Neural progenitor cell (in vitro differentiated cells): Measurements from ENCODE around the gene F10. TPM values are rescaled to one million over a fixed set of nuclear protein-coding genes. Genes with fewer than 3 reads are reported as not detected.

ENCODE experiments used
- DNase-seq: peaks from one replicate; pipeline ENCODE4 v3.0.0-alpha.2; 2016; ENCODE audit warnings: low spot score
- H2AFZ ChIP-seq: fragments of 200-600 bp; sonication (generic); replicated peaks from 2 replicates; pipeline ENCODE4 v1.6.1; 2016; ENCODE audit warnings: antibody characterized with exemption
- H3F3A ChIP-seq: fragments of 200-600 bp; sonication (generic); 2 replicates; pipeline ENCODE4 v1.6.1; 2016; ENCODE audit warnings: antibody characterized with exemption, low read depth
- H3K27ac ChIP-seq: fragments of 200-600 bp; sonication (generic); 2 replicates; pipeline ENCODE4 v1.5.1; 2016; ENCODE audit warnings: mild to moderate bottlenecking
- H3K27me3 ChIP-seq: fragments of 200-600 bp; sonication (generic); 2 replicates; pipeline ENCODE4 v1.6.1; 2016; ENCODE audit warnings: mild to moderate bottlenecking, moderate library complexity
- H3K36me3 ChIP-seq: fragments of 200-600 bp; sonication (generic); 2 replicates; pipeline ENCODE4 v1.5.1; 2016
- H3K4me1 ChIP-seq: fragments of 200-600 bp; sonication (generic); 2 replicates; pipeline ENCODE4 v1.6.1; 2016; ENCODE audit warnings: mixed run types
- H3K4me2 ChIP-seq: fragments of 200-600 bp; sonication (generic); 2 replicates; pipeline ENCODE4 v1.6.1; 2016
- H3K4me3 ChIP-seq: fragments of 200-600 bp; sonication (generic); 2 replicates; pipeline ENCODE4 v1.5.1; 2016
- H3K79me2 ChIP-seq: fragments of 200-600 bp; sonication (generic); 2 replicates; pipeline ENCODE4 v1.6.1; 2016; ENCODE audit warnings: low read depth
- H3K9ac ChIP-seq: fragments of 200-600 bp; sonication (generic); 2 replicates; pipeline ENCODE4 v1.6.1; 2016
- H3K9me3 ChIP-seq: fragments of 200-600 bp; sonication (generic); 2 replicates; pipeline ENCODE4 v1.5.1; 2016; ENCODE audit warnings: low read depth
- H4K20me1 ChIP-seq: fragments of 200-600 bp; sonication (generic); 2 replicates; pipeline ENCODE4 v1.6.1; 2016; ENCODE audit warnings: low read depth
- H3K27ac Mint-ChIP-seq: 3 replicates; pipeline ENCODE4 v1.8.0; 2021; ENCODE audit warnings: mixed read lengths
- H3K27me3 Mint-ChIP-seq: 2 replicates; pipeline ENCODE4 v1.8.0; 2022; ENCODE audit warnings: low read depth, mild to moderate bottlenecking, inconsistent platforms, moderate library complexity, mixed read lengths; ENCODE audit not compliant: insufficient read depth
- H3K36me3 Mint-ChIP-seq: 3 replicates; pipeline ENCODE4 v1.8.0; 2021; ENCODE audit warnings: mixed read lengths
- H3K4me1 Mint-ChIP-seq: 3 replicates; pipeline ENCODE4 v1.8.0; 2021; ENCODE audit warnings: mixed read lengths
- H3K4me3 Mint-ChIP-seq: 3 replicates; pipeline ENCODE4 v1.8.0; 2021; ENCODE audit warnings: mild to moderate bottlenecking, moderate library complexity, mixed read lengths
- H3K9me3 Mint-ChIP-seq: 3 replicates; pipeline ENCODE4 v1.8.0; 2020; ENCODE audit warnings: mixed read lengths
- EZH2 ChIP-seq: fragments of 200-600 bp; sonication (generic); IDR thresholded peaks from 2 replicates; pipeline ENCODE4 v1.6.1; 2017; ENCODE audit warnings: antibody characterized with exemption, mild to moderate bottlenecking, moderate library complexity
- EZH2phosphoT487 ChIP-seq: fragments of 200-600 bp; sonication (generic); IDR thresholded peaks from 2 replicates; pipeline ENCODE4 v1.6.1; 2017; ENCODE audit warnings: antibody characterized with exemption
- total RNA-seq: library from RNA; depleted of rRNA; stranded (reverse); fragments of >200 nt; gene quantifications from 2 replicates; pipeline ENCODE4 v1.2.3, GENCODE V29; 2015; ENCODE audit warnings: low replicate concordance
- TF ChIP-seq, protein P1 (sequence below): fragments of 200-600 bp; sonication (generic); IDR thresholded peaks from 2 replicates; pipeline ENCODE4 v1.5.1; 2017; ENCODE audit warnings: antibody characterized with exemption, mild to moderate bottlenecking

The F10 gene
- total RNA-seq, 1 donor from 2014 or later: 2.0 TPM

DNA sequence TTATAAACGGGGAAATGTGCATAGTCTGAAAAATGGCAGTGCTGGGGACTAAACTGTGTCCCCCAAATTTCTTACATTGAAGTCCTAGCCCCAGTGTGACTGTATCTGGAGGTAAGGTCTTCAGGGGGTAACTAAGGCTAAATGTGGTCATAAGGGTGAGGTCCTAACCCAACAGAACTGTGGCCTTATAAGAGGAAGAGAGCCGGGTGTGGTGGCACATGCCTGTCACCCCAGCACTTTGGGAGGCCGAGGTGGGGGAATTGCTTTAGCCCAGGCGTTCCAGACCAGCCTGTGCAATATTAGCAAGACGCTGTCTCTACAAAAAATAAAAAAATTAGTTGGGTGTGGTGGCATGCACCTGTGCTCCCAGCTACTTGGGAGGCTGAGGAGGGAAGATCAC is 53.7 kb downstream of the F10 start:
- no peaks in the 10 kb centered on the region for H3K79me2 ChIP-seq
- DNase-seq: no peak
- H3F3A ChIP-seq: peaks cover 32% of the 10 kb centered on the region
- H3K4me1 ChIP-seq: peaks cover 36% of the 10 kb centered on the region
- H2AFZ ChIP-seq: no peak overlapping the region
- H3K9ac ChIP-seq: no peak overlapping the region
- no peak overlapping the region for H3K27ac ChIP-seq
- no peaks in the 10 kb centered on the region for H3K27me3 ChIP-seq
- H3K9me3 ChIP-seq: no peaks in the 10 kb centered on the region
- H3K36me3 ChIP-seq: peaks cover 10% of the 10 kb centered on the region
- peaks cover 2% of the 10 kb centered on the region for H3K27me3 Mint-ChIP-seq
- H3K4me2 ChIP-seq: no peak overlapping the region
- no peak overlapping the region for H3K4me3 ChIP-seq
- H3K4me3 Mint-ChIP-seq: peak overlapping the region; percentile 19
- H4K20me1 ChIP-seq: peaks cover 28% of the 10 kb centered on the region
- H3K27ac Mint-ChIP-seq: peak overlapping the region; percentile 61
- TF ChIP-seq, protein P1, sequence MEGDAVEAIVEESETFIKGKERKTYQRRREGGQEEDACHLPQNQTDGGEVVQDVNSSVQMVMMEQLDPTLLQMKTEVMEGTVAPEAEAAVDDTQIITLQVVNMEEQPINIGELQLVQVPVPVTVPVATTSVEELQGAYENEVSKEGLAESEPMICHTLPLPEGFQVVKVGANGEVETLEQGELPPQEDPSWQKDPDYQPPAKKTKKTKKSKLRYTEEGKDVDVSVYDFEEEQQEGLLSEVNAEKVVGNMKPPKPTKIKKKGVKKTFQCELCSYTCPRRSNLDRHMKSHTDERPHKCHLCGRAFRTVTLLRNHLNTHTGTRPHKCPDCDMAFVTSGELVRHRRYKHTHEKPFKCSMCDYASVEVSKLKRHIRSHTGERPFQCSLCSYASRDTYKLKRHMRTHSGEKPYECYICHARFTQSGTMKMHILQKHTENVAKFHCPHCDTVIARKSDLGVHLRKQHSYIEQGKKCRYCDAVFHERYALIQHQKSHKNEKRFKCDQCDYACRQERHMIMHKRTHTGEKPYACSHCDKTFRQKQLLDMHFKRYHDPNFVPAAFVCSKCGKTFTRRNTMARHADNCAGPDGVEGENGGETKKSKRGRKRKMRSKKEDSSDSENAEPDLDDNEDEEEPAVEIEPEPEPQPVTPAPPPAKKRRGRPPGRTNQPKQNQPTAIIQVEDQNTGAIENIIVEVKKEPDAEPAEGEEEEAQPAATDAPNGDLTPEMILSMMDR: no peak
- TF ChIP-seq EZH2 (no peak), EZH2phosphoT487 (no peak)
- H3K4me1 Mint-ChIP-seq: peaks cover 34% of the 10 kb centered on the region
- no peaks in the 10 kb centered on the region for H3K9me3 Mint-ChIP-seq
- peaks cover 37% of the 10 kb centered on the region for H3K36me3 Mint-ChIP-seq

DNA sequence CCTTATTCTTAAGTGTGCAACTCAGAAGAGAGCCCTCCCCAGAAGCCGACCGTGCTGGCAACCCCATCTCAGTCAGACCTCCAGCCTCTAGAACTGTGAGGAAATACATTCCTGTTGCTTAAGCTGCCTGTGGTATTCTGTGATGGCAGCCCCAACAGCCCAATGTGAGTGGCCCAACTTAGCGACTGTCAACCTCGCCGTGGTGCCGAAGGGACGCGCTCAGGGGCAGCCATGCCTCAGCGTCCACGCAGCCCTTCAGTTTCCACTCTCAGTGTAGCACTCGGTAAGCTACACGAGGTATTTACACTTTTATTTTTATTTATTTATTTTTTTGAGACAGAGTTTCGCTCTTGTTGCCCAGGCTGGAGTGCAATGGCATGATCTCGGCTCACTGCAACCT is 54.2 kb downstream of the F10 start:
- Mint-ChIP-seq H3K36me3 (peaks cover 36% of the 10 kb centered on the region), H3K9me3 (no peaks in the 10 kb centered on the region), H3K4me1 (peaks cover 34% of the 10 kb centered on the region), H3K27me3 (peaks cover 2% of the 10 kb centered on the region), H3K4me3 (no peak overlapping the region), H3K27ac (no peak overlapping the region)
- DNase-seq: no peak
- Histone ChIP-seq H4K20me1 (peaks cover 28% of the 10 kb centered on the region), H2AFZ (no peak overlapping the region), H3K27ac (no peak overlapping the region), H3K36me3 (peaks cover 10% of the 10 kb centered on the region), H3K4me3 (no peak overlapping the region), H3K9me3 (no peaks in the 10 kb centered on the region), H3K4me2 (no peak overlapping the region), H3K9ac (no peak overlapping the region), H3K4me1 (peaks cover 36% of the 10 kb centered on the region), H3F3A (peaks cover 35% of the 10 kb centered on the region), H3K27me3 (no peaks in the 10 kb centered on the region), H3K79me2 (no peaks in the 10 kb centered on the region)
- no peak for TF ChIP-seq EZH2
- no peak for TF ChIP-seq EZH2phosphoT487
- TF ChIP-seq, protein P1: no peak

DNA sequence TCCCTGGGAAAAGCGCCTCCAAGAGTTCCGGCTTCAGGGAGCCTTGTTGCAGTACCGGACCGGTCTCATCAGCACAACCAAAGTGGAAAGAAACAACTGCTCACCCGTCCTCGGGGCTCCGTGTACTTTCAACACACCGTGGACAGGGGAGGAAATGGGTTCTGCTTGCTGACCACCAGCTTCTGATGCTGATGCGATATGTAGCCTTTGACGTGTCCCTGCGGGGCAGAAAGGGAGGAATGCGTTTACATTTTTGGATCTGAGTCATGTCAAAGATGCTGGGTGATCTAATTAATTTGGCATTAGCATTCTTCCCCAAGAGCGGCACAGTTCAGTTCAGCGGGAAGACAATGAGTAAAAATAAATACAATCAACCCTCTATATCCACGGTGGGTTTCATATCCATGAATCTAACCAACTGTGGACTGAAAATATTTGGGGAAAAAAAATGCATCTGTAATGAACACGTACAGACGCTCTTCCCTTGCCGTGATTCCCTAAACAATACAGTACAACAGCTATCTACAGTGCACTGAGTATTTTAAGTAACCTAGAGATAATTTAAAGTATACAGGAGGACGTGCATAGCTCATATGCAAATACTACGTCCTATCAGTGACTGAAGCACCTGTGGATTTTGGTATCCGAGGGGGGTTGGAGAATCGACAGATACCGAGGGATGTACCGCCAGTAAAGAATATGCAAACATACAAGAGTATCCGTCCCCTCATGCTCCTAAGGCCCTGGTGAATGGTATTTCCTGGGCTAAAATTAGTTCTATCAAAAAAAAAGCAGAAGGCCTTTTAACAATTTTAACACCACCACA is 55.7 kb downstream of the F10 start:
- no peak overlapping the region for H2AFZ ChIP-seq
- Mint-ChIP-seq H3K27ac (no peak overlapping the region), H3K4me1 (peaks cover 34% of the 10 kb centered on the region), H3K9me3 (no peaks in the 10 kb centered on the region), H3K27me3 (peaks cover 2% of the 10 kb centered on the region), H3K4me3 (no peak overlapping the region), H3K36me3 (peaks cover 31% of the 10 kb centered on the region)
- peaks cover 36% of the 10 kb centered on the region for H3K4me1 ChIP-seq
- peaks cover 35% of the 10 kb centered on the region for H3F3A ChIP-seq
- H3K4me3 ChIP-seq: no peak overlapping the region
- H3K9ac ChIP-seq: no peak overlapping the region
- TF ChIP-seq EZH2 (no peak), EZH2phosphoT487 (no peak)
- TF ChIP-seq, protein P1: no peak
- H3K36me3 ChIP-seq: peaks cover 10% of the 10 kb centered on the region
- H3K9me3 ChIP-seq: no peaks in the 10 kb centered on the region
- peaks cover 28% of the 10 kb centered on the region for H4K20me1 ChIP-seq
- peak overlapping the region; percentile 54 for H3K4me2 ChIP-seq
- H3K27me3 ChIP-seq: no peaks in the 10 kb centered on the region
- H3K27ac ChIP-seq: no peak overlapping the region
- no peaks in the 10 kb centered on the region for H3K79me2 ChIP-seq
- DNase-seq: no peak
